ENCODE data around the gene CUTC.
"Not testable (repeated sequence)": the region's sequence is repeated elsewhere in the genome, so short reads cannot be mapped to it uniquely, and the experiment has no call there.

The CUTC gene

GRCh38 chr10:99732033-99732842 lies at the start of gene CUTC, which contains the start of gene COX15:
Gene CUTC (plus strand): TSS chr10:99732234. CDS start chr10:99732349, 115 bp downstream.
Gene COX15 (minus strand): TSS chr10:99732127. CDS start chr10:99732049, 78 bp downstream.
- DNase-seq, result peak; percentile 73

- DNase-seq, result no peak
Observed at GRCh38 chr10:99682752-99683151, 49.3 kb upstream of the CUTC start.

- DNase-seq, result no peak
Observed at GRCh38 chr10:99685597-99685967, 46.5 kb upstream of the CUTC start.

- no peak for DNase-seq
Observed at GRCh38 chr10:99689461-99689860, 42.6 kb upstream of the CUTC start.

GRCh38 chr10:99693933-99694583 lies 38.0 kb upstream of the CUTC start:
- no peak for DNase-seq

- DNase-seq, result no peak
Observed at GRCh38 chr10:99695761-99696160, 36.3 kb upstream of the CUTC start.

GRCh38 chr10:99698504-99699080 lies 33.4 kb upstream of the CUTC start:
- DNase-seq, result no peak

- DNase-seq, result no peak
Observed at GRCh38 chr10:99700649-99701048, 31.4 kb upstream of the CUTC start.

GRCh38 chr10:99708428-99709012 lies 23.5 kb upstream of the CUTC start:
- DNase-seq, result no peak

- no peak for DNase-seq
Observed at GRCh38 chr10:99709480-99710229, 22.4 kb upstream of the CUTC start.

- DNase-seq, result no peak
Observed at GRCh38 chr10:99711129-99711719, 20.8 kb upstream of the CUTC start.

- DNase-seq, result no peak
Observed at GRCh38 chr10:99714446-99714845, 17.6 kb upstream of the CUTC start.

GRCh38 chr10:99720387-99720786 lies 11.6 kb upstream of the CUTC start:
- DNase-seq, result no peak

- DNase-seq, result no peak
Observed at GRCh38 chr10:99730026-99730425, 2.0 kb upstream of the CUTC start.

- DNase-seq, result no peak
Observed at GRCh38 chr10:99731306-99732032, 565 bp upstream of the CUTC start.

- DNase-seq, result peak; percentile 55
Observed at GRCh38 chr10:99733366-99733765, 1.3 kb downstream of the CUTC start.

GRCh38 chr10:99734111-99734510 lies 2.1 kb downstream of the CUTC start:
- not testable (repeated sequence) for DNase-seq

GRCh38 chr10:99740260-99740659 lies 8.2 kb downstream of the CUTC start:
- no peak for DNase-seq

- DNase-seq, result no peak
Observed at GRCh38 chr10:99740933-99741559, 9.0 kb downstream of the CUTC start.

- no peak for DNase-seq
Observed at GRCh38 chr10:99742254-99742653, 10.2 kb downstream of the CUTC start.

- DNase-seq, result no peak
Observed at GRCh38 chr10:99742701-99743100, 10.7 kb downstream of the CUTC start.
